HFFc6 (cell line): Measurements from ENCODE around the gene ZER1. TPM values are rescaled to one million over a fixed set of nuclear protein-coding genes. Genes with fewer than 3 reads are reported as not detected.

Experiments
- DNase-seq: peaks from one replicate; pipeline ENCODE4 v3.0.0-alpha.2; 2018
- H3K27ac Mint-ChIP-seq: 2 replicates; pipeline ENCODE4 v1.8.0; 2020; ENCODE audit warnings: mild to moderate bottlenecking, mixed read lengths
- H3K27me3 Mint-ChIP-seq: 2 replicates; pipeline ENCODE4 v1.8.0; 2021; ENCODE audit warnings: mild to moderate bottlenecking, moderate library complexity, mixed read lengths; ENCODE audit not compliant: insufficient read depth
- H3K36me3 Mint-ChIP-seq: 2 replicates; pipeline ENCODE4 v1.8.0; 2021; ENCODE audit warnings: low read depth, mixed read lengths
- H3K4me1 Mint-ChIP-seq: 2 replicates; pipeline ENCODE4 v1.8.0; 2020; ENCODE audit warnings: low read depth, mixed read lengths
- H3K4me3 Mint-ChIP-seq: 2 replicates; pipeline ENCODE4 v1.8.0; 2020; ENCODE audit warnings: mild to moderate bottlenecking, moderate library complexity, mixed read lengths
- H3K9me3 Mint-ChIP-seq: 2 replicates; pipeline ENCODE4 v1.8.0; 2020; ENCODE audit warnings: mild to moderate bottlenecking, mixed read lengths
- total RNA-seq, 6 experiments: library from RNA; stranded (reverse); fragmentation: NEBNext Ultra II Directional; extraction: Animal tissue kit (Norgen Biotek cat#: 25700); gene quantifications; 2 replicates in 1 of 6; 3 replicates in 5 of 6; pipeline ENCODE4 v1.2.3, GENCODE V29; 2021
- TF ChIP-seq, protein P1 (sequence below): fragments of 200-600 bp; sonication (generic); IDR thresholded peaks from 2 replicates; pipeline ENCODE4 v1.5.0; 2021; ENCODE audit warnings: antibody characterized with exemption, mild to moderate bottlenecking

ZER1 gene
- total RNA-seq, 6 experiments from 2014 or later, result 32.5 to 47.6 (median 37.8) TPM

DNA sequence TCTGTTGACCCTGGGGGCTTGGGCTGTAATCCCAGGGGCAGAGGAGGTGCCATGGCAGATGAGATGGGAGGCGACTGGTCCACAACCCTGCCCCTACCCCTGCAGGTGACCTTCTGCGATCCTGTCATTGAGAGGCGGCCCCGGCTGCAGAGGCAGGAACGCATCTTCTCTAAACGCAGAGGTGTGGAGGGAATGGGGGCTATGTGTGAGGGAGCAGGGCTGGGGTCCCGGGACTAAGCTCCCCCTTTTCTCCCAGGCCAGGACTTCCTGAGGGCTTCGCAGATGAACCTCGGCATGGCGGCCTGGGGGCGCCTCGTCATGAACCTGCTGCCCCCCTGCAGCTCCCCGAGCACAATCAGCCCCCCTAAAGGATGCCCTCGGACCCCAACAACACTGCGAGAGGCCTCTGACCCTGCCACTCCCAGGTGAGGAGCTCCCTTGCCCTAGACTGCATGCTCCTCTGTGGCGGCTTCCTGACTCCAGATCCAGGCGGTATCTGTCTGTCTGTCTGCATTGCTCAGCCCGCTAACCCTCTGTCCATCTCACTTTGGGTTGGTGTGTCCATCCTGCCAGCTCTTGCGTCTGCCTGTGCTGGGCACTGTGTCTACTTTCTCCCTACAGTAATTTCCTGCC, 57.7 kb downstream of the ZER1 start:
- no peaks in the 10 kb centered on the region for H3K9me3 Mint-ChIP-seq
- no peaks in the 10 kb centered on the region for H3K27me3 Mint-ChIP-seq
- H3K27ac Mint-ChIP-seq, result no peak overlapping the region
- H3K36me3 Mint-ChIP-seq, result no peaks in the 10 kb centered on the region
- no peak for DNase-seq
- TF ChIP-seq, protein P1, sequence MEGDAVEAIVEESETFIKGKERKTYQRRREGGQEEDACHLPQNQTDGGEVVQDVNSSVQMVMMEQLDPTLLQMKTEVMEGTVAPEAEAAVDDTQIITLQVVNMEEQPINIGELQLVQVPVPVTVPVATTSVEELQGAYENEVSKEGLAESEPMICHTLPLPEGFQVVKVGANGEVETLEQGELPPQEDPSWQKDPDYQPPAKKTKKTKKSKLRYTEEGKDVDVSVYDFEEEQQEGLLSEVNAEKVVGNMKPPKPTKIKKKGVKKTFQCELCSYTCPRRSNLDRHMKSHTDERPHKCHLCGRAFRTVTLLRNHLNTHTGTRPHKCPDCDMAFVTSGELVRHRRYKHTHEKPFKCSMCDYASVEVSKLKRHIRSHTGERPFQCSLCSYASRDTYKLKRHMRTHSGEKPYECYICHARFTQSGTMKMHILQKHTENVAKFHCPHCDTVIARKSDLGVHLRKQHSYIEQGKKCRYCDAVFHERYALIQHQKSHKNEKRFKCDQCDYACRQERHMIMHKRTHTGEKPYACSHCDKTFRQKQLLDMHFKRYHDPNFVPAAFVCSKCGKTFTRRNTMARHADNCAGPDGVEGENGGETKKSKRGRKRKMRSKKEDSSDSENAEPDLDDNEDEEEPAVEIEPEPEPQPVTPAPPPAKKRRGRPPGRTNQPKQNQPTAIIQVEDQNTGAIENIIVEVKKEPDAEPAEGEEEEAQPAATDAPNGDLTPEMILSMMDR, result no peak
- H3K4me1 Mint-ChIP-seq, result no peaks in the 10 kb centered on the region
- no peak overlapping the region for H3K4me3 Mint-ChIP-seq

DNA sequence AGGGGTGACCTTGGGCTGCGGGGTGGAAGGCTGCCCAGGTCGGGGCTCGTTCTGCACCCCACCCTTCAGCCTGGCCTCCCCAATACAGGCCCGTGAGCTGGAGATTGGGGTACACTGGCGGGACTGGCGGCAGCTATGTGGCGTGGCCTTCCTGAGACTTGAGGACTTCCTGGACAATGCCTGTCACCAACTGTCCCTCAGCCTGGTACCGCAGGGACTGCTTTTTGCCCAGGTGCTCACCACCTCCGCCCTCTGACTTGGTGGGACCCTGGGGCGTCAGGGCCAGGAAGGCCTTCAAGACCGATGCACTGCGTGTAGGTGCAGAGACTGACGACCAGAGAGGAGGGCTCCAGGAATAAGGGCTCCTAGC, 58.3 kb downstream of the ZER1 start:
- no peaks in the 10 kb centered on the region for H3K36me3 Mint-ChIP-seq
- TF ChIP-seq, protein P1, result no peak
- H3K27me3 Mint-ChIP-seq, result no peaks in the 10 kb centered on the region
- H3K27ac Mint-ChIP-seq, result no peak overlapping the region
- no peaks in the 10 kb centered on the region for H3K4me1 Mint-ChIP-seq
- H3K4me3 Mint-ChIP-seq, result no peak overlapping the region
- DNase-seq, result no peak
- H3K9me3 Mint-ChIP-seq, result no peaks in the 10 kb centered on the region

DNA sequence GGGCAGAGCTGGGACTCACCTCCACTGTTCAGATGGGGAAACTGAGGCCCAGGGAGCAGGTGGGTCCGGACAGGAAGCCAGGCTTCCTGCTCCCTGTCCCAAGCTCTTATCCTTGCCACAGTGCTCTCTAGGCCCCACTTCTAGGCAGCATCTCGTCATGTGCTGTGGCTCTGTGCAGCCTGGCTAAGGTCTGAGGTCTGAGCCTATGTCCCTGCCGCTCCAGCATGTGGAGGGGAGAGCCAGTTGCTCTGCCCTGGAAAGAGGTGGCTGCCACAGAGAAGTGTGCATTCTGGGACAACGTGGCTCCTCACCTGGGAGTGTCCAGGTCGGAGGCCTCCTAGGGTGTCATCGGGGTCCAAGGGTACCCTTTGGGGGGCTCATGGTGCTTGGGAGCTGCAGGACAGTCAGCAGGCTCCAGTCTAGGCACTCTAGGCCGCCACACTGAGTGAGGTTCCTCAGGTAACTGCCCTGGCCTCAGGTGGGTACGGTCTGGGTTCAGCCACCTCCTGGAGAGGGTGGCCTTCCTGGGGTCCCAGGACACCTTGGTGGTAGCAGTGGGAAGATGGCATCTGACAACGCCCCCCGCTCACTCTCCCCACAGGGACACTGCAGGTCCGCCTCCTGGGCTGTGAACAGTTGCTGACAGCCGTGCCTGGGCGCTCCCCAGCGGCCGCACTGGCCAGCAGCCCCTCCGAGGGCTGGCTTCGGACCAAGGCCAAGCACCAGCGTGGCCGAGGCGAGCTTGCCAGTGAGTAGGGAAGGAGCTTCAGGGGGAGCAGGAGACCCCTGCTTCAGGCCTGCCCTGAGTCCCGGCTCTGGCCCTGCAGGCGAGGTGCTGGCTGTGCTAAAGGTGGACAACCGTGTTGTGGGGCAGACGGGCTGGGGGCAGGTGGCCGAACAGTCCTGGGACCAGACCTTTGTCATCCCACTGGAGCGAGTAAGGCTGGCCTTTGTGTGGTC, 59.0 kb downstream of the ZER1 start:
- Mint-ChIP-seq H3K27me3 (no peaks in the 10 kb centered on the region), H3K9me3 (no peaks in the 10 kb centered on the region), H3K36me3 (no peaks in the 10 kb centered on the region), H3K4me1 (no peaks in the 10 kb centered on the region), H3K4me3 (no peak overlapping the region), H3K27ac (no peak overlapping the region)
- TF ChIP-seq, protein P1, result no peak
- no peak for DNase-seq

DNA sequence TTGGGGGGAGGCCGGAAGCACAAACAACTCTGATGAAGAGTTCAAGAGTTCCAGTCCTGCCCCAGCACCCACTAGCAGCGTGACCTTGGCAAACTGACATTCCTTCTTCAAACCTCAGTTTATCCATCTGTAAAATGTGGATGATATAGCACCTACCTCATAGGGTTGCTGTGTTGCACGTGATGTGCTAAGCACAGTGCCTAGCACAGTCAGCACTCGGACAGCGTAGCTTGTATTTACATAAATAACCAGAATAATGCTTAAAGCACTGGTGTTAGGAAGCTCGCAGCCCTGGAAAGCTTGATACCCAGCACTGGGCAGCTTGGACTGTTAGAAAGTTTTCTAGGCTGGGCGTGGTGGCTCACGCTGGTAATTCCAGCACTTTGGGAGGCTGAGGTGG, 64.3 kb downstream of the ZER1 start:
- Mint-ChIP-seq H3K36me3 (no peaks in the 10 kb centered on the region), H3K27ac (no peak overlapping the region), H3K4me1 (no peaks in the 10 kb centered on the region), H3K27me3 (no peaks in the 10 kb centered on the region), H3K9me3 (no peaks in the 10 kb centered on the region), H3K4me3 (no peak overlapping the region)
- TF ChIP-seq, protein P1, result no peak
- no peak for DNase-seq

DNA sequence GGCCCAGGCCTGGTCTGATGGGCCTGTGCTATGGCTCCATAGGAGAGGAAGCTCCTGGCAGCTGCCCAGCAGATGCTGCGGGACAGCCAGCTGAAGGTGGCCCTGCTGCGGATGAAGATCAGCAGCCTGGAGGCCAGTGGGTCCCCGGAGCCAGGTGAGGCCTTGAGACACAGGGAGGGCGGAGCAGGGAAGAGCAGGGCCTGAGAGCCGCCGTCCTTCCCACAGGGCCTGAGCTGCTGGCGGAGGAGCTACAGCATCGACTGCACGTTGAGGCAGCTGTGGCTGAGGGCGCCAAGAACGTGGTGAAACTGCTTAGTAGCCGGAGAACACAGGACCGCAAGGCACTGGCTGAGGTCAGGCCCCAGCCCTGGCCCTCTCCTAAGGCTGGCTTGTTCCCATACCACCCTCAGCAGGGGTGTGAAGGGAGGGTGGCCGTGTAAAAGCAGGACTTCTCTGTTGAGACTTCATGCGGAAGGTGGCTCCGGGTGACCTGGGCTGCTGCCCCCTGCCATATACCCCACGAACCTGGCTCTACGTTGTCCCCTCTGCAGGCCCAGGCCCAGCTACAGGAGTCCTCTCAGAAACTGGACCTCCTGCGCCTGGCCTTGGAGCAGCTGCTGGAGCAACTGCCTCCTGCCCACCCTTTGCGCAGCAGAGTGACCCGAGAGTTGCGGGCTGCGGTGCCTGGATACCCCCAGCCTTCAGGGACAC, 64.9 kb downstream of the ZER1 start:
- peaks cover 1% of the 10 kb centered on the region; the same call in 1 of the 2 replicates for H3K27me3 Mint-ChIP-seq
- H3K4me3 Mint-ChIP-seq, result no peak overlapping the region
- no peak for DNase-seq

More for the DNA sequence above, 64.9 kb downstream of the ZER1 start:
- no peaks in the 10 kb centered on the region for H3K9me3 Mint-ChIP-seq
- H3K36me3 Mint-ChIP-seq, result no peaks in the 10 kb centered on the region
- no peak overlapping the region for H3K27ac Mint-ChIP-seq
- TF ChIP-seq, protein P1, result no peak
- no peaks in the 10 kb centered on the region for H3K4me1 Mint-ChIP-seq
